GM23248 (cell line): Measurements from ENCODE around the gene ZNF821. TPM values are rescaled to one million over a fixed set of nuclear protein-coding genes. Genes with fewer than 3 reads are reported as not detected.
"Not testable (repeated sequence)": the region's sequence is repeated elsewhere in the genome, so short reads cannot be mapped to it uniquely, and the experiment has no call there.

Experiments used
- DNase-seq: peaks from one replicate; pipeline ENCODE4 v3.0.0-alpha.2; 2015
- H2AFZ ChIP-seq: fragments of 200-600 bp; sonication (generic); 2 replicates; pipeline ENCODE4 v1.6.1; 2016; ENCODE audit warnings: antibody characterized with exemption
- H3F3A ChIP-seq: fragments of 200-600 bp; sonication (generic); 2 replicates; pipeline ENCODE4 v1.6.1; 2016; ENCODE audit warnings: mild to moderate bottlenecking, antibody characterized with exemption, mixed run types; ENCODE audit not compliant: insufficient read depth
- H3K27ac ChIP-seq: fragments of 200-600 bp; sonication (generic); 2 replicates; pipeline ENCODE4 v1.5.1; 2016; ENCODE audit warnings: mild to moderate bottlenecking
- H3K27me3 ChIP-seq: fragments of 200-600 bp; sonication (generic); replicated peaks from 2 replicates; pipeline ENCODE4 v1.6.1; 2016; ENCODE audit warnings: mild to moderate bottlenecking; ENCODE audit not compliant: insufficient read depth
- H3K36me3 ChIP-seq: fragments of 200-600 bp; sonication (generic); 2 replicates; pipeline ENCODE4 v1.6.1; 2016; ENCODE audit warnings: low read depth, mild to moderate bottlenecking
- H3K4me1 ChIP-seq: fragments of 200-600 bp; sonication (generic); 2 replicates; pipeline ENCODE4 v1.6.1; 2016; ENCODE audit warnings: mild to moderate bottlenecking; ENCODE audit not compliant: insufficient read depth
- H3K4me2 ChIP-seq: fragments of 200-600 bp; sonication (generic); one replicate; pipeline ENCODE4 v1.6.1; 2016; ENCODE audit warnings: mild to moderate bottlenecking; ENCODE audit not compliant: unreplicated experiment
- H3K4me3 ChIP-seq: fragments of 200-600 bp; sonication (generic); 2 replicates; pipeline ENCODE4 v1.5.1; 2016; ENCODE audit warnings: mild to moderate bottlenecking
- H3K79me2 ChIP-seq: fragments of 200-600 bp; sonication (generic); 2 replicates; pipeline ENCODE4 v1.6.1; 2016; ENCODE audit warnings: mild to moderate bottlenecking; ENCODE audit not compliant: insufficient read depth
- H3K9ac ChIP-seq: fragments of 200-600 bp; sonication (generic); 2 replicates; pipeline ENCODE4 v1.6.1; 2016; ENCODE audit warnings: mild to moderate bottlenecking
- H3K9me2 ChIP-seq: fragments of 200-600 bp; sonication (generic); 2 replicates; pipeline ENCODE4 v1.6.1; 2016; ENCODE audit warnings: mixed run types, mild to moderate bottlenecking, moderate library complexity; ENCODE audit not compliant: insufficient read depth
- H3K9me3 ChIP-seq: fragments of 200-600 bp; sonication (generic); one replicate; pipeline ENCODE4 v1.6.1; 2017; ENCODE audit warnings: low read depth
- H4K20me1 ChIP-seq: fragments of 200-600 bp; sonication (generic); 2 replicates; pipeline ENCODE4 v1.6.0; 2016; ENCODE audit not compliant: insufficient read depth
- EZH2 ChIP-seq: fragments of 200-600 bp; sonication (generic); IDR thresholded peaks from 2 replicates; pipeline ENCODE4 v1.6.1; 2018; ENCODE audit warnings: antibody characterized with exemption, mild to moderate bottlenecking; ENCODE audit not compliant: insufficient read depth, poor library complexity, severe bottlenecking
- EZH2phosphoT487 ChIP-seq: fragments of 200-600 bp; sonication (generic); IDR thresholded peaks from 2 replicates; pipeline ENCODE4 v1.6.1; 2018; ENCODE audit warnings: antibody characterized with exemption, moderate library complexity, mild to moderate bottlenecking, low read depth; ENCODE audit not compliant: insufficient read depth
- WGBS, 2 experiments: methylation state at CpG; one replicate each; pipeline ENCODE4 v1.1.6; 2015 to 2017; ENCODE audit warnings: low lambda C conversion rate in 2 of 2, low coverage in 1 of 2; ENCODE audit errors: missing lambda C conversion rate in 2 of 2; 5-methylcytosine and 5-hydroxymethylcytosine counted together
- in situ Hi-C: fragments of 300-500 bp; cut with MboI; formaldehyde crosslinking; loops from 2 replicates; pipeline ENCODE4 v1.15.0; 2020
- polyA plus RNA-seq: library from polyadenylated mRNA; unstranded; fragments of >200 nt; fragmentation: Nextera tagmentation; extraction: Ambion mirVana; gene quantifications from 2 replicates; pipeline ENCODE4 v1.2.1, GENCODE V29; 2016
- total RNA-seq: library from RNA; depleted of rRNA; stranded (reverse); fragments of >200 nt; shearing (Covaris generic); gene quantifications from 2 replicates; pipeline ENCODE4 v1.2.3, GENCODE V29; 2014

The ZNF821 gene
- total and polyA plus RNA-seq, 2 experiments from 2014 or later = 6.3 to 21.4 TPM

DNA sequence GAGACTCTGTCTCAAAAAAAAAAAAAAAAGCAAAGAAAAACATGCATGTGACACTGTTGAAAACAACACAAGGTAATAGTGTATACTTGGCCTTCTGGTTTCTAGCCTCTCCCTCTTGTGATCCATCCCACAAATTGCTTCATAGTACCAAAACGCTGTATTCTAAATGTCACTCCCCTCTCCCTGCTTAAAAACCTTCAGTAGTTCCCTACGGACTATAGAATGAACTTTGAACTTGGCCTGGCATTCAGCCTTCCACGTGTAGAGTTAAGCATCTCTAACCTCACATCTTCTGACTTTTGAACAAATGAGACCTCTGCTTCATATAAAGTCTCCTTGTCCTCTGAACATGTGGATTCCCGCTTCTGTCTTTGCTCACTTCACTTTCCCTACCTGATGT is 5.1 kb downstream of the ZNF821 start:
- H3K4me1 ChIP-seq = peaks cover 7% of the 10 kb centered on the region
- H3F3A ChIP-seq = peaks cover 7% of the 10 kb centered on the region; the same call in 1 of the 2 replicates
- no peak for TF ChIP-seq EZH2
- TF ChIP-seq EZH2phosphoT487 = no peak
- no peaks in the 10 kb centered on the region for H3K27me3 ChIP-seq
- in situ Hi-C loops = no loop called here
- H3K36me3 ChIP-seq = no peaks in the 10 kb centered on the region
- H3K79me2 ChIP-seq = no peaks in the 10 kb centered on the region
- H4K20me1 ChIP-seq = no peaks in the 10 kb centered on the region
- H3K9ac ChIP-seq = no peak overlapping the region
- no peak overlapping the region for H3K4me3 ChIP-seq
- H3K9me2 ChIP-seq = no peaks in the 10 kb centered on the region
- H3K27ac ChIP-seq = no peak overlapping the region
- H2AFZ ChIP-seq = no peak overlapping the region
- 68 to 74% methylated on average over 4 of the region's 4 CpGs for WGBS, 2 experiments
- H3K9me3 ChIP-seq = no peaks in the 10 kb centered on the region
- H3K4me2 ChIP-seq = no peak overlapping the region
- DNase-seq = no peak

GRCh38 chr16:71873199-71873598 is 10.8 kb downstream of the ZNF821 start:
- no peaks in the 10 kb centered on the region; the same call in 1 of the 2 replicates for H3K36me3 ChIP-seq
- H3K27ac ChIP-seq = no peak overlapping the region
- H3K9me3 ChIP-seq = no peaks in the 10 kb centered on the region
- WGBS, 2 experiments = 87% methylated on average over 4 of the region's 4 CpGs
- no peak overlapping the region for H3K9ac ChIP-seq
- no peak overlapping the region for H2AFZ ChIP-seq
- H3K79me2 ChIP-seq = no peaks in the 10 kb centered on the region
- no peaks in the 10 kb centered on the region for H4K20me1 ChIP-seq
- TF ChIP-seq EZH2phosphoT487 (no peak), EZH2 (no peak)
- in situ Hi-C loops = no loop called here
- DNase-seq = no peak
- no peaks in the 10 kb centered on the region for H3K27me3 ChIP-seq
- H3K9me2 ChIP-seq = no peaks in the 10 kb centered on the region
- no peaks in the 10 kb centered on the region for H3F3A ChIP-seq
- no peaks in the 10 kb centered on the region for H3K4me1 ChIP-seq
- no peak overlapping the region for H3K4me2 ChIP-seq
- no peak overlapping the region for H3K4me3 ChIP-seq

DNA sequence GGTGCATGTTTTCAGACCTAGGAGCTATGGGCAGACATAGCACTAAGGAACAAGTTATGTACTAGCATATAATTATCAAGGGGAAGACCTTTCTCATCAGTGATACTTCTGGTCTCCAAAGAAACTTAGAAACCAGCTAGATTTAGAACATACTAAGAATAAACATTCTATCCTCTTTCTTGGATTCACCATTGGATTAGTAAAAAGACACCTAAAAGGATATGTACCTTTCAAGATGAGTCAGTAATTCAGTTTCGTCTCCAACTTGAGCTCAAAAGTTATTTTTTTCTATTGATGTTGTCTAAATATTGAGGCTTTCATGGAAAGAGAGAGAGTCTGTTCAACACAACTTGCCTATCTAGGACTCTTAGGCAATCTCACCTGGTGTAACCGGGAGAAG is 13.2 kb downstream of the ZNF821 start:
- Histone ChIP-seq H3K9ac (no peak overlapping the region), H4K20me1 (no peaks in the 10 kb centered on the region), H2AFZ (no peak overlapping the region), H3K4me2 (no peak overlapping the region), H3K36me3 (no peaks in the 10 kb centered on the region; the same call in 1 of the 2 replicates), H3K79me2 (no peaks in the 10 kb centered on the region), H3K9me3 (no peaks in the 10 kb centered on the region), H3K4me3 (no peak overlapping the region), H3K27me3 (no peaks in the 10 kb centered on the region), H3F3A (no peaks in the 10 kb centered on the region), H3K27ac (no peak overlapping the region), H3K9me2 (no peaks in the 10 kb centered on the region), H3K4me1 (no peaks in the 10 kb centered on the region)
- WGBS, 2 experiments = 98 to 99% methylated on average over 2 of the region's 2 CpGs
- in situ Hi-C loops = no loop called here
- TF ChIP-seq EZH2 (no peak), EZH2phosphoT487 (no peak)
- no peak for DNase-seq

- Histone ChIP-seq H3K9ac (no peak overlapping the region), H3F3A (no peaks in the 10 kb centered on the region), H3K79me2 (no peaks in the 10 kb centered on the region), H3K9me2 (no peaks in the 10 kb centered on the region), H3K27me3 (no peaks in the 10 kb centered on the region), H3K27ac (no peak overlapping the region), H3K9me3 (no peaks in the 10 kb centered on the region), H3K36me3 (no peaks in the 10 kb centered on the region; the same call in 1 of the 2 replicates), H4K20me1 (no peaks in the 10 kb centered on the region), H2AFZ (no peak overlapping the region), H3K4me2 (no peak overlapping the region), H3K4me3 (no peak overlapping the region), H3K4me1 (no peaks in the 10 kb centered on the region)
- DNase-seq = no peak
- TF ChIP-seq EZH2 (no peak), EZH2phosphoT487 (no peak)
- in situ Hi-C loops = no loop called here
- 88 to 100% methylated on average over 1 of the region's 1 CpG for WGBS, 2 experiments
These were observed 14.9 kb downstream of the ZNF821 start for GRCh38 chr16:71869089-71869488.

- H3K79me2 ChIP-seq = no peaks in the 10 kb centered on the region
- 98 to 100% methylated on average over 3 of the region's 3 CpGs for WGBS, 2 experiments
- in situ Hi-C loops = no loop called here
- H3K27ac ChIP-seq = no peak overlapping the region
- H3K4me3 ChIP-seq = no peak overlapping the region
- TF ChIP-seq EZH2 (no peak), EZH2phosphoT487 (no peak)
- H3K36me3 ChIP-seq = peaks cover 4% of the 10 kb centered on the region; the same call in 1 of the 2 replicates
- H3K9ac ChIP-seq = no peak overlapping the region
- no peaks in the 10 kb centered on the region for H3K9me2 ChIP-seq
- DNase-seq = no peak
- no peaks in the 10 kb centered on the region for H3K4me1 ChIP-seq
- H3K9me3 ChIP-seq = no peaks in the 10 kb centered on the region
- no peak overlapping the region for H3K4me2 ChIP-seq
- H3K27me3 ChIP-seq = no peaks in the 10 kb centered on the region
- no peaks in the 10 kb centered on the region for H4K20me1 ChIP-seq
- H3F3A ChIP-seq = no peaks in the 10 kb centered on the region
- no peak overlapping the region for H2AFZ ChIP-seq
These were observed 16.0 kb downstream of the ZNF821 start for GRCh38 chr16:71867939-71868338.

DNA sequence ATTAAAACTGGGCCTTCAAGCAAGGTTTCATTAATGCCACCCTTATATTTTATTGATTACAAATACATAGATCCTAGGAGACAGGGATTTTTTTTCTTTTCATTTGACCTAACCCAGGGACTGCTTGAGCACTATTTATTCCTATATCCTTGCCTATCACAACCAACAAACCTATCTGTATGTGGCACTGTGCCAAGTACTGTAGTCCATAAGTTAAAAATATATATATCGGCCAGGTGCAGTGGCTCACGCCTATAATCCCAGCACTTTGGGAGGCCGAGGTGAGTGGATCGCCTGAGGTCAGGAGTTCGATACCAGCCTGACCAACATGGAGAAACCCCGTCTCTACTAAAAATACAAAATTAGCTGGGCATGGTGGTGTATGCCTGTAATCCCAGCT is 16.8 kb downstream of the ZNF821 start:
- H3K27ac ChIP-seq, H3K4me3 ChIP-seq, H3F3A ChIP-seq, H4K20me1 ChIP-seq, H3K4me1 ChIP-seq, H3K27me3 ChIP-seq, H3K4me2 ChIP-seq, H3K9ac ChIP-seq, H2AFZ ChIP-seq, H3K79me2 ChIP-seq, DNase-seq, H3K36me3 ChIP-seq, H3K9me2 ChIP-seq, H3K9me3 ChIP-seq, in situ Hi-C loops: not testable (repeated sequence)
- 98 to 100% methylated on average over 6 of the region's 6 CpGs for WGBS, 2 experiments
